Measurements from ENCODE around the gene BTBD7. TPM values are rescaled to one million over a fixed set of nuclear protein-coding genes. Genes with fewer than 3 reads are reported as not detected.

BTBD7 gene
- total RNA-seq, 2 experiments from 2014 or later = 7.7 to 9.9 TPM

- intact Hi-C loops (cut with micrococcal nuclease) = no loop called here
- Mint-ChIP-seq H3K9me3 (no peaks in the 10 kb centered on the region), H3K4me3 (no peak overlapping the region), H3K27ac (no peak overlapping the region), H3K27me3 (no peaks in the 10 kb centered on the region), H3K36me3 (peaks cover 61% of the 10 kb centered on the region), H3K4me1 (ENCODE audit: low read depth) (no peaks in the 10 kb centered on the region)
- no peak for DNase-seq
- ChIA-PET CTCF (no interaction called here), POLR2A (no interaction called here)
These were observed 109.3 kb downstream of the BTBD7 start for GRCh38 chr14:93223565-93223964.

GRCh38 chr14:93220509-93220908 is 112.3 kb downstream of the BTBD7 start:
- no peak for DNase-seq
- Mint-ChIP-seq H3K36me3 (peaks cover 43% of the 10 kb centered on the region), H3K27ac (no peak overlapping the region), H3K9me3 (no peaks in the 10 kb centered on the region), H3K4me3 (no peak overlapping the region), H3K27me3 (no peaks in the 10 kb centered on the region), H3K4me1 (ENCODE audit: low read depth) (no peaks in the 10 kb centered on the region)
- POLR2A ChIA-PET = no interaction called here
- intact Hi-C loops (cut with micrococcal nuclease) = no loop called here
- CTCF ChIA-PET = no interaction called here

- intact Hi-C loops (cut with micrococcal nuclease) = loop anchor here (1.0 kb wide), 1 partner anchor 106 kb away; no protein-coding TSS in a partner anchor
- no peaks in the 10 kb centered on the region for H3K27me3 Mint-ChIP-seq
- ChIA-PET POLR2A (no interaction called here), CTCF (interaction anchor here (0.6 to 1.9 kb wide), 6 partner anchors 12 to 267 kb away, joined by 3 to 9 read pairs (median 4); partner anchors contain the start of genes GON7 and UBR7)
- H3K4me1 Mint-ChIP-seq (ENCODE audit: low read depth) = no peaks in the 10 kb centered on the region
- peak; percentile 50 for DNase-seq
- no peak overlapping the region for H3K4me3 Mint-ChIP-seq
- no peaks in the 10 kb centered on the region for H3K9me3 Mint-ChIP-seq
- H3K27ac Mint-ChIP-seq = no peak overlapping the region
- H3K36me3 Mint-ChIP-seq = peaks cover 42% of the 10 kb centered on the region
These were observed 113.6 kb downstream of the BTBD7 start for GRCh38 chr14:93219103-93219726.

GRCh38 chr14:93214598-93214997 is 118.2 kb downstream of the BTBD7 start:
- Mint-ChIP-seq H3K4me3 (no peak overlapping the region), H3K36me3 (peaks cover 29% of the 10 kb centered on the region), H3K27me3 (no peaks in the 10 kb centered on the region), H3K4me1 (ENCODE audit: low read depth) (peaks cover 1% of the 10 kb centered on the region), H3K9me3 (no peaks in the 10 kb centered on the region), H3K27ac (no peak overlapping the region)
- intact Hi-C loops (cut with micrococcal nuclease) = no loop called here
- no peak for DNase-seq
- ChIA-PET CTCF (no interaction called here), POLR2A (interaction anchor here (0.6 kb wide), 1 partner anchor 117 kb away, joined by 4 read pairs; no protein-coding TSS in a partner anchor)

- CTCF ChIA-PET = no interaction called here
- Mint-ChIP-seq H3K27me3 (no peaks in the 10 kb centered on the region), H3K27ac (no peak overlapping the region), H3K4me1 (ENCODE audit: low read depth) (peaks cover 17% of the 10 kb centered on the region), H3K9me3 (no peaks in the 10 kb centered on the region), H3K36me3 (peaks cover 26% of the 10 kb centered on the region), H3K4me3 (no peak overlapping the region)
- intact Hi-C loops (cut with micrococcal nuclease) = no loop called here
- DNase-seq = no peak
- POLR2A ChIA-PET = no interaction called here
These were observed 120.4 kb downstream of the BTBD7 start for GRCh38 chr14:93212432-93212831.

GRCh38 chr14:93207468-93208308 is 125.1 kb downstream of the BTBD7 start:
- Mint-ChIP-seq H3K27me3 (no peaks in the 10 kb centered on the region), H3K9me3 (no peaks in the 10 kb centered on the region), H3K27ac (peak overlapping the region; percentile 94), H3K4me3 (peak overlapping the region; percentile 99), H3K4me1 (ENCODE audit: low read depth) (peaks cover 32% of the 10 kb centered on the region), H3K36me3 (peaks cover 18% of the 10 kb centered on the region)
- DNase-seq = peak; percentile 49
- intact Hi-C loops (cut with micrococcal nuclease) = loop anchor here (1.0 to 10.0 kb wide), 3 partner anchors 23 to 747 kb away; partner anchors contain the start of genes BTBD7 and MOAP1
- ChIA-PET CTCF (interaction anchor here (0.7 to 3.5 kb wide), 10 partner anchors 10 to 408 kb away, joined by 3 to 28 read pairs (median 5); partner anchors contain the start of genes LYSET and MOAP1), POLR2A (interaction anchor here (1.5 to 3.8 kb wide), 2 partner anchors 11 to 23 kb away, joined by 3 to 34 read pairs; partner anchors contain the start of genes LYSET and MOAP1)

GRCh38 chr14:93206793-93207467 is 125.9 kb downstream of the BTBD7 start, which contains the start of the genes GON7 and UBR7:
TSS of gene GON7 (minus strand) at chr14:93207065. CDS start at chr14:93207037, 28 bp downstream.
TSS of gene UBR7 (plus strand) at chr14:93207256. CDS start at chr14:93207292, 36 bp downstream.
- Mint-ChIP-seq H3K36me3 (peaks cover 13% of the 10 kb centered on the region), H3K27me3 (no peaks in the 10 kb centered on the region), H3K9me3 (no peaks in the 10 kb centered on the region), H3K4me3 (peak within 1 kb of the TSS; percentile 99), H3K4me1 (ENCODE audit: low read depth) (peaks cover 32% of the 10 kb centered on the region), H3K27ac (peak within 1 kb of the TSS; percentile 94)
- ChIA-PET POLR2A (interaction anchor here (0.6 to 3.8 kb wide), 5 partner anchors 10 to 102 kb away, joined by 3 to 34 read pairs (median 3); partner anchors contain the start of genes LYSET and MOAP1), CTCF (interaction anchor here (0.7 to 3.5 kb wide), 12 partner anchors 10 to 407 kb away, joined by 3 to 28 read pairs (median 5); partner anchors contain the start of genes LYSET and MOAP1)
- peak; percentile 94 for DNase-seq
- intact Hi-C loops (cut with micrococcal nuclease) = loop anchor here (1.0 to 10.0 kb wide), 4 partner anchors 23 to 748 kb away; partner anchors contain the start of genes BTBD7 and MOAP1

- H3K4me1 Mint-ChIP-seq (ENCODE audit: low read depth) = peaks cover 15% of the 10 kb centered on the region
- H3K4me3 Mint-ChIP-seq = no peak overlapping the region
- DNase-seq = no peak
- no peak overlapping the region for H3K27ac Mint-ChIP-seq
- H3K27me3 Mint-ChIP-seq = no peaks in the 10 kb centered on the region
- CTCF ChIA-PET = no interaction called here
- no peaks in the 10 kb centered on the region for H3K9me3 Mint-ChIP-seq
- POLR2A ChIA-PET = no interaction called here
- intact Hi-C loops (cut with micrococcal nuclease) = loop anchor here (10.0 kb wide), 1 partner anchor 754 kb away; no protein-coding TSS in a partner anchor
- peaks cover 5% of the 10 kb centered on the region for H3K36me3 Mint-ChIP-seq
These were observed 131.6 kb downstream of the BTBD7 start for GRCh38 chr14:93201155-93201704.

GRCh38 chr14:93200553-93200952 is 132.3 kb downstream of the BTBD7 start:
- POLR2A ChIA-PET = no interaction called here
- intact Hi-C loops (cut with micrococcal nuclease) = loop anchor here (10.0 kb wide), 1 partner anchor 754 kb away; no protein-coding TSS in a partner anchor
- CTCF ChIA-PET = no interaction called here

GRCh38 chr14:93199031-93199430 is 133.8 kb downstream of the BTBD7 start:
- ChIA-PET POLR2A (interaction anchor here (0.6 kb wide), 1 partner anchor 14 kb away, joined by 3 read pairs; the partner anchor contains the start of genes LYSET and MOAP1), CTCF (interaction anchor here (1.0 to 1.5 kb wide), 2 partner anchors 21 to 247 kb away, joined by 3 to 4 read pairs; no protein-coding TSS in a partner anchor)
- Mint-ChIP-seq H3K9me3 (no peaks in the 10 kb centered on the region), H3K4me3 (no peak overlapping the region), H3K36me3 (peaks cover 3% of the 10 kb centered on the region), H3K27me3 (no peaks in the 10 kb centered on the region), H3K4me1 (ENCODE audit: low read depth) (no peaks in the 10 kb centered on the region), H3K27ac (no peak overlapping the region)
- DNase-seq = no peak
- intact Hi-C loops (cut with micrococcal nuclease) = no loop called here

More at GRCh38 chr14:93200553-93200952, 132.3 kb downstream of the BTBD7 start:
- H3K4me1 Mint-ChIP-seq (ENCODE audit: low read depth) = peaks cover 12% of the 10 kb centered on the region
- no peaks in the 10 kb centered on the region for H3K27me3 Mint-ChIP-seq
- H3K4me3 Mint-ChIP-seq = no peak overlapping the region
- H3K36me3 Mint-ChIP-seq = peaks cover 5% of the 10 kb centered on the region
- no peak for DNase-seq
- no peaks in the 10 kb centered on the region for H3K9me3 Mint-ChIP-seq
- H3K27ac Mint-ChIP-seq = no peak overlapping the region

- DNase-seq = no peak
- intact Hi-C loops (cut with micrococcal nuclease) = no loop called here
- Mint-ChIP-seq H3K4me3 (no peak overlapping the region), H3K36me3 (peaks cover 3% of the 10 kb centered on the region), H3K27me3 (no peaks in the 10 kb centered on the region), H3K27ac (no peak overlapping the region), H3K4me1 (ENCODE audit: low read depth) (no peaks in the 10 kb centered on the region), H3K9me3 (no peaks in the 10 kb centered on the region)
- ChIA-PET POLR2A (no interaction called here), CTCF (no interaction called here)
These were observed 137.4 kb downstream of the BTBD7 start for GRCh38 chr14:93195316-93195999.

Data from activated CD4-positive, alpha-beta memory T cell treated with anti-CD3 and anti-CD28 coated beads for 36 hours (primary cell).